B cell (primary cell): Measurements from ENCODE around the gene CACNA2D1. TPM values are rescaled to one million over a fixed set of nuclear protein-coding genes. Genes with fewer than 3 reads are reported as not detected.

ENCODE experiments used
- ATAC-seq: fragments of 200-7000 bp; cut with Tn5 transposase; one replicate; pipeline ENCODE4 v1.10.0; 2021; ENCODE audit warnings: low read depth, mild to moderate bottlenecking, moderate number of reproducible peaks, moderate library complexity
- CTCF ChIA-PET: fragments of 350-600 bp; sonication (Branson Sonifier 250); formaldehyde crosslinking; loops from one replicate; lab custom pipeline; 2021; ENCODE audit warnings: antibody characterized with exemption, inconsistent platforms; lab: Charles Lee
- POLR2A ChIA-PET: fragments of 350-600 bp; sonication (Branson Sonifier 250); formaldehyde crosslinking; loops from one replicate; lab custom pipeline; 2021; ENCODE audit warnings: antibody characterized with exemption; lab: Charles Lee
- DNase-seq: peaks from one replicate; pipeline ENCODE4 v3.0.0; 2013
- H2AFZ ChIP-seq: 2 replicates; pipeline ENCODE4 v1.6.1; 2012; ENCODE audit warnings: mild to moderate bottlenecking, low read depth, low read length; ENCODE audit not compliant: insufficient read depth, poor library complexity, severe bottlenecking
- H3K27ac ChIP-seq, 2 donors: 1 replicate in 1 of 2; 2 replicates in 1 of 2; pipeline ENCODE4 v1.5.1; 2012 to 2013; ENCODE audit warnings: low read length in 2 of 2, mild to moderate bottlenecking in 2 of 2, moderate library complexity in 1 of 2
- H3K27me3 ChIP-seq, 4 experiments: fragments of 200-600 bp in 1 of 4; sonication (generic) in 1 of 4; replicated peaks in 1 of 4; 1 replicate in 2 of 4; 2 replicates in 2 of 4; pipeline versions ENCODE4 v1.6.1 to v1.7.0; 2013 to 2016; ENCODE audit warnings: low read length in 3 of 4, mild to moderate bottlenecking in 2 of 4, mixed read lengths in 1 of 4, moderate library complexity in 1 of 4; ENCODE audit not compliant: insufficient read depth in 4 of 4, control insufficient read depth in 3 of 4; ENCODE audit errors: control extremely low read depth in 1 of 4
- H3K36me3 ChIP-seq, 2 experiments: replicated peaks in 1 of 2; 1 replicate in 1 of 2; 2 replicates in 1 of 2; pipeline versions ENCODE4 v1.6.1 to v1.7.1; 2013; ENCODE audit warnings: low read length in 1 of 2; ENCODE audit not compliant: insufficient read depth in 2 of 2, control insufficient read depth in 1 of 2; ENCODE audit errors: control extremely low read depth in 1 of 2, extremely low read depth in 1 of 2
- H3K4me1 ChIP-seq, 2 donors: fragments of 200-600 bp in 1 of 2; sonication (generic) in 1 of 2; 1 replicate in 1 of 2; 2 replicates in 1 of 2; pipeline versions ENCODE4 v1.5.1 to v1.6.1; 2013 to 2017; ENCODE audit warnings: low read length in 2 of 2; ENCODE audit not compliant: control insufficient read depth in 2 of 2, insufficient read depth in 2 of 2
- H3K4me2 ChIP-seq: replicated peaks from 2 replicates; pipeline ENCODE3; 2012; ENCODE audit warnings: mild to moderate bottlenecking, low read depth, low read length; ENCODE audit not compliant: poor library complexity, severe bottlenecking
- H3K4me3 ChIP-seq, 5 experiments: fragments of 200-600 bp in 1 of 5; sonication (generic) in 1 of 5; 1 replicate in 3 of 5; 2 replicates in 2 of 5; pipeline versions ENCODE4 v1.5.1 to v1.7.0; 2011 to 2016; ENCODE audit warnings: low read length in 4 of 5, mild to moderate bottlenecking in 4 of 5, low read depth in 2 of 5, control low read depth in 1 of 5, moderate library complexity in 1 of 5; ENCODE audit not compliant: insufficient read depth in 1 of 5; ENCODE audit errors: control extremely low read depth in 1 of 5, extremely low read depth in 1 of 5
- H3K79me2 ChIP-seq: fragments of 200-600 bp; sonication (generic); one replicate; pipeline ENCODE4 v1.6.0; 2016; ENCODE audit warnings: low read length; ENCODE audit not compliant: control insufficient read depth, insufficient read depth
- H3K9ac ChIP-seq: fragments of 200-600 bp; sonication (generic); 2 replicates; pipeline ENCODE4 v1.6.1; 2017; ENCODE audit warnings: mild to moderate bottlenecking, low read length, moderate library complexity
- H3K9me3 ChIP-seq, 3 donors: one replicate each; pipeline versions ENCODE4 v1.6.1 to v1.7.1; 2013; ENCODE audit warnings: low read length in 2 of 3; ENCODE audit not compliant: control insufficient read depth in 2 of 3, insufficient read depth in 1 of 3; ENCODE audit errors: control extremely low read depth in 1 of 3
- H4K20me1 ChIP-seq: 2 replicates; pipeline ENCODE4 v1.6.0; 2012; ENCODE audit warnings: mild to moderate bottlenecking, low read length; ENCODE audit not compliant: insufficient read depth, control insufficient read depth, poor library complexity, severe bottlenecking
- H3K27ac Mint-ChIP-seq: one replicate; pipeline ENCODE4 v1.8.0; 2021; ENCODE audit warnings: mixed read lengths
- H3K27me3 Mint-ChIP-seq: one replicate; pipeline ENCODE4 v1.8.0; 2021; ENCODE audit warnings: mixed read lengths
- H3K4me1 Mint-ChIP-seq: one replicate; pipeline ENCODE4 v1.8.0; 2021; ENCODE audit warnings: mixed read lengths
- H3K4me3 Mint-ChIP-seq: one replicate; pipeline ENCODE4 v1.8.0; 2021; ENCODE audit warnings: mixed read lengths
- H3K9me3 Mint-ChIP-seq: one replicate; pipeline ENCODE4 v1.8.0; 2022; ENCODE audit warnings: mixed read lengths; ENCODE audit not compliant: insufficient read depth
- CTCF ChIP-seq: fragments of 200-600 bp; IDR thresholded peaks from one replicate; pipeline ENCODE4 v1.8.0; 2022; ENCODE audit warnings: antibody characterized with exemption, mild to moderate bottlenecking
- EZH2 ChIP-seq: IDR thresholded peaks from 2 replicates; pipeline ENCODE4 v1.6.1; 2012; ENCODE audit warnings: borderline replicate concordance, low read depth, mild to moderate bottlenecking, moderate library complexity, low read length; ENCODE audit not compliant: insufficient read depth, poor library complexity, severe bottlenecking
- WGBS: methylation state at CpG from one replicate; pipeline ENCODE4 v1.1.5; 2013; ENCODE audit warnings: missing lambda C conversion rate; ENCODE audit not compliant: insufficient coverage; 5-methylcytosine and 5-hydroxymethylcytosine counted together
- intact Hi-C: fragments of 100-400 bp; cut with micrococcal nuclease; formaldehyde crosslinking; loops from one replicate; pipeline ENCODE4 v1.10.0; 2022
- polyA plus RNA-seq: library from polyadenylated mRNA; depleted of rRNA; stranded (reverse); fragments of >200 nt; gene quantifications from 2 replicates; pipeline ENCODE4 v1.2.3, GENCODE V29; 2012
- total RNA-seq, 2 donors: library from RNA; stranded (reverse); fragments of 120-200 nt in 1 of 2; gene quantifications; 1 replicate in 1 of 2; 2 replicates in 1 of 2; pipeline versions ENCODE4 v1.2.3 to v1.2.4, GENCODE V29; 2013 to 2022

Gene CACNA2D1
- total and polyA plus RNA-seq, 2 donors (not counting 1 experiment from before 2014, with no cell fraction given): not detected

- Mint-ChIP-seq H3K27ac (no peak overlapping the region), H3K9me3 (no peaks in the 10 kb centered on the region), H3K4me1 (no peaks in the 10 kb centered on the region), H3K27me3 (no peaks in the 10 kb centered on the region), H3K4me3 (no peak overlapping the region)
- ChIA-PET CTCF (no interaction called here), POLR2A (no interaction called here)
- Histone ChIP-seq H3K9ac (no peak overlapping the region), H3K4me1 (no peaks in the 10 kb centered on the region), H3K27me3 (no peaks in the 10 kb centered on the region), H3K4me3 (no peak overlapping the region), H4K20me1 (no peaks in the 10 kb centered on the region), H3K36me3 (no peaks in the 10 kb centered on the region), H3K4me2 (no peak overlapping the region), H3K27ac (no peak overlapping the region), H3K79me2 (no peaks in the 10 kb centered on the region), H3K9me3 (no peaks in the 10 kb centered on the region), H2AFZ (no peak overlapping the region)
- no peak for DNase-seq
- no peak for TF ChIP-seq EZH2
- no peak for TF ChIP-seq CTCF
- no peak for ATAC-seq
- WGBS: no CpG with 5 or more reads among the region's 3 CpGs
- intact Hi-C loops: loop anchor here (5.0 kb wide), 1 partner anchor 742 kb away; no protein-coding TSS in a partner anchor
Observed at GRCh38 chr7:82244947-82245517, 198.5 kb downstream of the CACNA2D1 start.

GRCh38 chr7:82241356-82241755 is 202.2 kb downstream of the CACNA2D1 start:
- Mint-ChIP-seq H3K27me3 (no peaks in the 10 kb centered on the region), H3K9me3 (no peaks in the 10 kb centered on the region), H3K4me3 (no peak overlapping the region), H3K4me1 (no peaks in the 10 kb centered on the region), H3K27ac (no peak overlapping the region)
- Histone ChIP-seq H3K4me1 (no peaks in the 10 kb centered on the region), H3K27me3 (no peaks in the 10 kb centered on the region), H3K27ac (no peak overlapping the region), H3K36me3 (no peaks in the 10 kb centered on the region), H3K4me3 (no peak overlapping the region), H2AFZ (no peak overlapping the region), H3K4me2 (no peak overlapping the region), H3K9ac (no peak overlapping the region), H3K79me2 (no peaks in the 10 kb centered on the region), H4K20me1 (no peaks in the 10 kb centered on the region), H3K9me3 (no peaks in the 10 kb centered on the region)
- no peak for DNase-seq
- ATAC-seq: no peak
- no peak for TF ChIP-seq EZH2
- TF ChIP-seq CTCF: no peak
- intact Hi-C loops: no loop called here
- ChIA-PET CTCF (no interaction called here), POLR2A (no interaction called here)
